Ishikawa (cell line): ENCODE measurements around the gene PLXNA3.

Source experiments
- CEBPB ChIP-seq: IDR thresholded peaks from 2 replicates; pipeline ENCODE4 v1.6.1; 2012
- CREB1 ChIP-seq: IDR thresholded peaks from 2 replicates; pipeline ENCODE4 v1.6.1; 2012; ENCODE audit warnings: low read depth
- EGR1 ChIP-seq: IDR thresholded peaks from 2 replicates; pipeline ENCODE4 v1.6.1; 2012
- EP300 ChIP-seq: IDR thresholded peaks from 2 replicates; pipeline ENCODE4 v1.6.1; 2012; ENCODE audit warnings: borderline replicate concordance
- FOXM1 ChIP-seq: IDR thresholded peaks from 2 replicates; pipeline ENCODE4 v1.6.1; 2012; ENCODE audit warnings: low read depth, borderline replicate concordance
- NFIC ChIP-seq: IDR thresholded peaks from 2 replicates; pipeline ENCODE4 v1.6.1; 2012
- RAD21 ChIP-seq: IDR thresholded peaks from 2 replicates; pipeline ENCODE4 v1.6.1; 2012; ENCODE audit warnings: low read depth
- REST ChIP-seq: IDR thresholded peaks from 2 replicates; pipeline ENCODE4 v1.6.1; 2012; ENCODE audit warnings: low read depth, mild to moderate bottlenecking
- TAF1 ChIP-seq: IDR thresholded peaks from 2 replicates; pipeline ENCODE4 v1.6.1; 2012; ENCODE audit warnings: low read depth, mild to moderate bottlenecking
- TCF12 ChIP-seq: IDR thresholded peaks from 2 replicates; pipeline ENCODE4 v1.6.1; 2012; ENCODE audit warnings: low read depth
- TEAD4 ChIP-seq: IDR thresholded peaks from 2 replicates; pipeline ENCODE4 v1.6.1; 2012
- YY1 ChIP-seq: IDR thresholded peaks from 2 replicates; pipeline ENCODE4 v1.6.1; 2012; ENCODE audit warnings: low read depth
- ZBTB7A ChIP-seq: IDR thresholded peaks from 2 replicates; pipeline ENCODE4 v1.6.1; 2012; ENCODE audit warnings: low read depth
- TF ChIP-seq, protein P1 (sequence below): IDR thresholded peaks from 2 replicates; pipeline ENCODE4 v1.6.1; 2012
- TF ChIP-seq, protein P2 (sequence below): IDR thresholded peaks from 2 replicates; pipeline ENCODE4 v1.6.1; 2012

Gene PLXNA3

GRCh38 chrX:154435171-154435733 is 22.8 kb upstream of the PLXNA3 start:
- TF ChIP-seq ZBTB7A (no peak), EP300 (no peak), TAF1 (no peak), NFIC (no peak), CEBPB (no peak), REST (no peak)
- TF ChIP-seq, protein P1, sequence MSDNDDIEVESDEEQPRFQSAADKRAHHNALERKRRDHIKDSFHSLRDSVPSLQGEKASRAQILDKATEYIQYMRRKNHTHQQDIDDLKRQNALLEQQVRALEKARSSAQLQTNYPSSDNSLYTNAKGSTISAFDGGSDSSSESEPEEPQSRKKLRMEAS = no peak

DNA sequence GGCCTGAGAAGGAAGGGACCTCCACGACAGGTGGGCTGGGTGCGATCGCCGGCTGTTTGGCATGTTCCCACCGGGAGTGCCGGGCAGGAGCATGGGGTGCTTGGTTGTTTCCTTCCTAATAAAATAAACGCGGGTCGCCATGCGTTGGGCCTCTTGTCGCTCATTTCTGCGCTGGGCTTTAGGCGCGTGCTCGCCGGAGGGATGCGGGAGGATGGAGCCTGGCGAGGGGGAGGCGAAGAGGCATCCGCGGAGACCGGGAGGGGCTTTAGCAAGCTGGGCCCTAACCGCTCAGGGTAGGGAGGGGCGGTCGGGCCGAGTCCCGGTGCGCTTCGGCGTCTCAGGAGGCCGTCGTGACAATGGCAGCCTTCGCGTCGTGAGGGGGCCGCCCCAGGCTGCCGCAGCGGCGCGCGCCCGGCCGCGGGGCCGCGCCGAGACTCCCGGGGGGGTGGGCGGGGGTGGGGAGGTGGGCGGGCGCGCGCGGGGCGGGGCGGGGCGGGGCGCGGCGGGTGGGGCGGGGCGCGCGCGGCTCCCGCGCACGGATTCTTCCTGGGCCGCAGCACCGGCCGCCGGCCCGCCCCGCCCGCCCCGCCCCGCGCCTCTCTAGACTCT is 21.6 kb upstream of the PLXNA3 start:
- TF ChIP-seq CEBPB = no peak
- no peak for TF ChIP-seq EGR1
- TF ChIP-seq TEAD4 = no peak
- TF ChIP-seq TCF12 = no peak
- no peak for TF ChIP-seq YY1
- TF ChIP-seq FOXM1 = no peak
- no peak for TF ChIP-seq NFIC

- TF ChIP-seq EP300 (peak; percentile 20; the same call in 1 of the 2 replicates), TAF1 (peak; percentile 69; the same call in 1 of the 2 replicates), YY1 (peak; percentile 90), TEAD4 (no peak)
Measured at GRCh38 chrX:154436983-154437752, 20.9 kb upstream of the PLXNA3 start, which contains the start of gene GDI1. GDI1 (plus strand) TSS chrX:154437154; CDS start chrX:154437255, 101 bp downstream.

DNA sequence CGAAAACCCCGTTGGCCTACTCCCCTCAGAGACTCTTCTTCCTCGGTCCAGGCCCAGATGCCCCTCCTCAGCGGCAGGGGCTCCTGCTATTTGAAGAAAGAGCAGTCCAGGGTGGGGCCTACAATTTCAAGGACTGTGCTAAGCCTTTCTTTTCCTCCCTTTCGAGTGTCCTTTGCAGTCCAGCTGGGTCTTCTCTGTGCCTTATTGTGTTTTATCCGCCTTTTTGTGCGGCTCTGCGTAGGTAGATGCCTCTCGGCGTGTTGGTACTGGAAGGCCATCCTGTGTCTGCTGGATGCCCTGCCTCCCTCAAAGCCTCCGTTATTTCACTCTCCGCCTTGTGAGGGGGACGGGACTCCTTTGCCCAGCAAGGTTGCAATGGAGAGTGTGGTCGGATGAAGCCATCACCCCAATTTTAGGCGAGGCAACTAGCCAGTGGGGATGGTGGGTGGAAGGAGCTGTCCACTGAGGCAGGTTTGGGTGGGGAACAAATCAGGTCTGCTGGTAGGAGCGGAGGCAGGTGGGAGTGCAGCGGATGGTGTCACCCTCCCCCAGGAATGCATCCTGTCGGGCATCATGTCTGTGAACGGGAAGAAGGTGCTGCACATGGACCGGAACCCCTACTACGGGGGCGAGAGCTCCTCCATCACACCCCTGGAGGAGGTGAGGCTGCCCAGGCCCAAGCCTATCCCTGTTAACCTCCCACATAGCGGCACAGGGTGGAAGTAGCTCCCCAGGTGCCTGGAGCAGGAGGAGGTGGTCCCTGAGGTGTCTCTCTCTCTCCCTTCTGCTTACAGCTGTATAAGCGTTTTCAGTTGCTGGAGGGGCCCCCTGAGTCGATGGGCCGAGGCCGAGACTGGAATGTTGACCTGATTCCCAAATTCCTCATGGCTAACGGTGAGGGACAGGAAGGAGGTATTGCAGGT is 19.8 kb upstream of the PLXNA3 start:
- TF ChIP-seq EGR1 = no peak
- TF ChIP-seq EP300 = no peak

GRCh38 chrX:154439841-154440240 is 18.2 kb upstream of the PLXNA3 start:
- TF ChIP-seq, protein P2, sequence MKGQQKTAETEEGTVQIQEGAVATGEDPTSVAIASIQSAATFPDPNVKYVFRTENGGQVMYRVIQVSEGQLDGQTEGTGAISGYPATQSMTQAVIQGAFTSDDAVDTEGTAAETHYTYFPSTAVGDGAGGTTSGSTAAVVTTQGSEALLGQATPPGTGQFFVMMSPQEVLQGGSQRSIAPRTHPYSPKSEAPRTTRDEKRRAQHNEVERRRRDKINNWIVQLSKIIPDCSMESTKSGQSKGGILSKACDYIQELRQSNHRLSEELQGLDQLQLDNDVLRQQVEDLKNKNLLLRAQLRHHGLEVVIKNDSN = no peak
- TF ChIP-seq, protein P1 = no peak
- no peak for TF ChIP-seq FOXM1
- no peak for TF ChIP-seq ZBTB7A
- TF ChIP-seq REST = no peak
- no peak for TF ChIP-seq YY1
- TF ChIP-seq RAD21 = no peak
- TF ChIP-seq EP300 = no peak
- TF ChIP-seq CEBPB = no peak
- TF ChIP-seq NFIC = no peak
- TF ChIP-seq TEAD4 = no peak
- no peak for TF ChIP-seq CREB1
- no peak for TF ChIP-seq EGR1
- no peak for TF ChIP-seq TAF1
- no peak for TF ChIP-seq TCF12
